Stimulated activated CD4-positive, alpha-beta T cell treated with anti-CD3 and anti-CD28 coated beads, Interleukin-2, amount 100 ng/mL, for 4 hours (primary cell): ENCODE data around the gene NPAT.

Experiments
- DNase-seq: peaks from one replicate; pipeline ENCODE4 v3.0.0-alpha.2; 2020; ENCODE audit warnings: low read depth

NPAT gene

DNA sequence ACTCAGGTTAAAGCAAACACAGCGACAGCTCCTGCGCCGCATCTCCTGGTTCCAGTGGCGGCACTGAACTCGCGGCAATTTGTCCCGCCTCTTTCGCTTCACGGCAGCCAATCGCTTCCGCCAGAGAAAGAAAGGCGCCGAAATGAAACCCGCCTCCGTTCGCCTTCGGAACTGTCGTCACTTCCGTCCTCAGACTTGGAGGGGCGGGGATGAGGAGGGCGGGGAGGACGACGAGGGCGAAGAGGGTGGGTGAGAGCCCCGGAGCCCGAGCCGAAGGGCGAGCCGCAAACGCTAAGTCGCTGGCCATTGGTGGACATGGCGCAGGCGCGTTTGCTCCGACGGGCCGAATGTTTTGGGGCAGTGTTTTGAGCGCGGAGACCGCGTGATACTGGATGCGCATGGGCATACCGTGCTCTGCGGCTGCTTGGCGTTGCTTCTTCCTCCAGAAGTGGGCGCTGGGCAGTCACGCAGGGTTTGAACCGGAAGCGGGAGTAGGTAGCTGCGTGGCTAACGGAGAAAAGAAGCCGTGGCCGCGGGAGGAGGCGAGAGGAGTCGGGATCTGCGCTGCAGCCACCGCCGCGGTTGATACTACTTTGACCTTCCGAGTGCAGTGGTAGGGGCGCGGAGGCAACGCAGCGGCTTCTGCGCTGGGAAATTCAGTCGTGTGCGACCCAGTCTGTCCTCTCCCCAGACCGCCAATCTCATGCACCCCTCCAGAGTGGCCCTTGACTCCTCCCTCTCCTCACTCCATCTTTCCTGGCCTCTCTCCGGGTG lies at the start of gene NPAT, which contains the start of gene ATM:
Gene NPAT (minus strand): TSS at position 65 of the 774 bp plus-strand sequence. CDS start 102 bp downstream, outside the sequence.
Gene ATM (plus strand): TSS at position 494 of the 774 bp plus-strand sequence. CDS start 4,558 bp downstream, outside the sequence.
- peak; percentile 95 for DNase-seq

DNA sequence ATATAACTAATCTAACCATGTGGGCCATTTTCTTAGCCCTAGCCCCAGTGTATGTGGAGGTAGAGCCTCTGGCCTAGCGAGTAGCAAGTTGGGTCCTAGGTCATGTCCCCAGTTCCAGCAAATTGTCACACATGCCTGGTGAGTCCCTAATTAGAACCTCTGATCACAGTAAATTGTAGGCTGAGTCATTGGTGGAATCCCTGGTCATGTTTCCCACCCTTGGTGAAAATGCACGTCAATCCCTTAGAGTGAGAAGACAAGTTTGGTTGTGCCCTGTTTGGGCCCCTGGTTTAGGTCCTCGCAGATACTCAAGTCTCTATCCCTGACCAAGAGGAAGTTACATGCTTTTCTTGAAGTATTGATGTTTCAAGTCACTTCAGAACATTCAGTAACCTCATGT lies 47.1 kb upstream of the NPAT start:
- no peak for DNase-seq

DNA sequence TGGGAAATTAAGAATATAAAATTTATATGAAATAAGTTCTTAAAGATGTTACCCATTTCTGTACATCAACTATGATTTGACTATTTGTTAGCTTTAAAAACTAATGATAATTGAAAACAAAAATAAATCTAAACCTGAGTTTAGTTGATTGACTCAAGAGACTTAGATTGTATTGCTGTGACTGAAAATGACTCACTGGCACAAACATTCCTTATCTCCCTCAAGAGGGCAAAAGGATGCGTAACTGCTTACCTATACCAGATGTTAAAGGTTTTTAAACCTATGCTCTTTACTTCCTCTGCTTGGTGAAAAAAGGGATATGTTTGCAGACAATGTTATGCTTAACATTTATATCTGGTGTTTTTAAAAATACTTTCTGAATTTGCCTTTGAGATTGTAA lies 30.7 kb upstream of the NPAT start:
- DNase-seq: no peak

- DNase-seq: no peak
These were observed 24.4 kb upstream of the NPAT start for GRCh38 chr11:108246885-108247284.

- no peak for DNase-seq
These were observed 23.9 kb upstream of the NPAT start for GRCh38 chr11:108246308-108246707.

- DNase-seq: no peak
These were observed 20.0 kb upstream of the NPAT start for GRCh38 chr11:108242422-108242821.

- DNase-seq: no peak
These were observed 19.0 kb upstream of the NPAT start for GRCh38 chr11:108241330-108242037.

DNA sequence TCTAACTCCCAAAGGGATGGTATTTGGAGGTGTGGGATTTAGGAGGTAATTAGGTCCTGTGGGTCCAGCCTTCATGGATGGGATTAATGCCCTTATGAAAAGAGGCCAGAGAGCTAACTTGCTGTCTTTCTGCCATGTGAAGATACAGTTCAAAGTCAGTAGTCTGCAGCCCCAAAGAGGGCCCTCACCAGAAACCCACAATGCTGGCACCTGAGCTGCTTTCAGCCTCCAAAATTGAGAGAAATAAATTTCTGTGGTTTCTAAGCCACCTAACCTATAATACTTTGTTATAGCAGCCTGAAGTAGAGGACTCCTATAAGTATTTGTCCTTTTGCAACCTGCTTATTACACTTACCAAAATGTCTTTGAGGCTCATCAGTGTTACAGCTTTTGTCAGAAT lies 16.6 kb upstream of the NPAT start:
- no peak for DNase-seq

- no peak for DNase-seq
These were observed 14.6 kb upstream of the NPAT start for GRCh38 chr11:108237058-108237481.

DNA sequence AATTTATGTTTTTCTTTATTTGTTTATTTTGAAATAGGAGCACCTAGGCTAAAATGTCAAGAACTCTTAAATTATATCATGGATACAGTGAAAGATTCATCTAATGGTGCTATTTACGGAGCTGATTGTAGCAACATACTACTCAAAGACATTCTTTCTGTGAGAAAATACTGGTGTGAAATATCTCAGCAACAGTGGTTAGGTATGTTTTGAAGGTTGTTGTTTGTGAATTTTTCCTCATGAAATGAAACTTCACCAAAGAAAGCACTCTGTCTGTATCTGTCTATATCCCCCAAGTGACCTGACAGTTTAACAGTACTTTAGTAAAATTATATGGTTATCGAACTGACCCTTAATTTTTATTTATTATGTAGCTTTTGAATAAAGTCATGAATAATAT lies 13.2 kb upstream of the NPAT start:
- no peak for DNase-seq

DNA sequence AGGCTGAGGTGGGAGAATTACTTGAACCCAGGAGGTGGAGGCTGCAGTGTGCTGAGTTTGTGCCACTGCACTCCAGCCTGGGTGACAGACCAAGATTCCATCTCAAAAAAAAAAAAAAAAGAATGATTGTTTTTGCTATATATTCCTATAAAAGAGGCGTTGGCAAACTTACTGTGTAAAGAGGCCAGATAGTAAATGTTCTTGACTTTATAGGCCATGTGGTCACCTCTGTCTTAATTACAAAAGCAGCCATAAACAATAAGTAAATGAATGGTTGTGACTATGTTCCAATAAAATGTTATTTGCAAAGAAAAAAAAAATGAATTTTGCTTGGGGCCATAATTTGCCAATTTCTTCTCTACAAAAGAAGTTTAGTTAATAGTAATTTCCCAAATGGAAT lies 12.8 kb upstream of the NPAT start:
- DNase-seq: no peak

DNA sequence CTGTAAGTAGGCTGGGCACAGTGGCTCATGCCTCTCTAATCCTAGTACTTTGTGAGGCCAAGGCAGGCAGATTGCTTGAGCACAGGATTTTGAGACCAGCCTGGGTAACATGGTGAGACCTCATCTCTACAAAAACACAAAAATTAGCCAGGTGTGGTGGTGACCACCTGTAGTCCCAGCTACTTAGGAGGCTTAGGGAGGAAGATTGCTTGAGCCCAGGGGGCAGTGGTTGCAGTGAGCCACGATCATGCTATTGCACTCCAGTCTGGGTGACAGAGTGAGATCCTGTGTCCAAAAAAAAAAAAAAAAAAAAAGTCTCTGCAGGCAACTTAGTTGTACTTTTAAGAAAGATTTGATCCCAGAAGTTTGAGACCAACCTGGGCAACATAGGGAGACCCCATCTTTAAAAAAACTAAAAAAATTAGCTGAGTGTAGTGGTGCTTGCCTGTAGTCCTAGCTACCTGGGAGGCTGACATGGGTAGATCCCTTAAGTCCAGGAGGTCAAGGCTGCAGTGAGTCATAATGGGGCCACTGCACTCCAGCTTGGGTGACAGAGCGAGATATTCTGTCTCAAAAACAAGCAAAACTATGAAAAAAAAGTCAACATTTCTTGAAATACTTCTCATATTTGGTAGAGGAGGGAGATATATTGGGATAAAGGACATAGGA lies 11.0 kb upstream of the NPAT start:
- DNase-seq: no peak

DNA sequence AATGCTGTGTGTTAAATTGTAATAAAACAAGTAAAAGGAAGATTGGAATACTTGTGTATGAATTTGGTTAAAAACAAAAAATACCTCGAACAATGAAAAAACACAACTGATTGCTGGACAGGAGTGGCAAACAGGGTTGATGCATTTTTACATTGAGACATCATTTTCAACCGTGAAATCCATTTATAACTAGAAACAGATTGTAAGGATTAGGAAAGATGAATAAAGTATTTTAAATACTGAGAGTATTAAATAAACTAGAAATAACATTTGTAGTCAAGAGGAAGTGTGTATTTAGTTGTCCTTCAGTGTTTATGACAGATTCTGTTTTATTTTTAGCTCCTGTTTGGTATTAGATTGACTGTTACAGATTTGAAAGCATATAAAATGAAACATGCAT lies 5.8 kb upstream of the NPAT start:
- DNase-seq: no peak

- DNase-seq: no peak
These were observed 3.6 kb upstream of the NPAT start for GRCh38 chr11:108226036-108226435.

GRCh38 chr11:108224911-108225786 lies 2.7 kb upstream of the NPAT start:
- no peak for DNase-seq

DNA sequence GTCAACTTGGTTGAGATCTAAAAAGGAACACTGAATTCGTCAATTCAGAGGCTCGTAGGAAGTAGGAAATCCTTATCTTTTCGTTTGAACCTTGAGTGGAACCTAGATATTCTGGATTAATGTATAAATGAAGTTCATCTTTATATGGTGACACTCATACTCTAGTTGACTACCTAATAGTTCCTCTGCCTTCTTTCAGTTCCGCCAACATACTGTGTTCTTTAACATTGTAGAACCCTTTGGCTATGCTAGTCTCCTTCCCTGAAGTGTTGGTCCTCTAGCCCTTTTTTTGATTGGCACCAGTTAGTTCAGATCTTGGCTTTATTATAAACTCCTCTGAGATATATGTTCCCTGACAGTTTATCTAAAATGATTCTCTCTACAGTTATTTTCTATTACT lies 1.9 kb upstream of the NPAT start:
- DNase-seq: no peak

DNA sequence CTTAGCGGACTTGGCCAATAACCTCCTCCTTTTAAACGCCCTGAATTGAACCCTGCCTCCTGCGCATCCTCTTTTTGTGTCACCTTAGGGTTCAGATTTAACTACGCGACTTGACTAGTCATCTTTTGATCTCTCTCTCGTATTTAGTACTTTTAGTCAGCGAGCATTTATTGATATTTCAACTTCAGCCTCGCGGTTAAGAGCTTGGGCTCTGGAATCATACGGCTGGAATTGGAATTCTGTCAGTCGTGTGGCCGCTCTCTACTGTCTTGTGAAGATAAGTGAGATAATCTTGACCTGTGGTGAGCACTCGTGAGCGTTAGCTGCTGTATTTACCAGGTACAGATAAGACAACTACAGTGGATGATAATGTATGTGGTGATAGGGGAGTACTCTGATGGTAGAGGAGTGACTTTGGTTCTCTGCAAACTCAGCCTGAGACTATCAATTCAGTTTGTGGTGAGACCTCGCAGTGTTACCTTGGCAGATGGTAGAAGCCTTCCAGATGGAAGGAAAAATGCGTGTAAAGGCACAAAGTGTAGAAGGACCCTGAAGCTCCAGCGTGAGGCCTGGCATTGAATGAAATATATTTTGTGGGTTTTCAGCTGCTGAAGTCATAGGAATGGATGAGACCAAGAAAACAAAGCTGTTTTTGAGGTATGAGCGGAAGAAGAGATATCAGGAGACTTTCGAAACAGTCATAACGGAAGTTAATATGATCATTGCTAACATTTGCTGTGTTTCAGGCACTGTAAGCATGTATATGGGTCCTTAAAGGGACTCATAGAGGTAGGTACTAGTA lies 1.1 kb upstream of the NPAT start:
- no peak for DNase-seq

GRCh38 chr11:108221911-108222573 lies 396 bp downstream of the NPAT start:
- no peak for DNase-seq

DNA sequence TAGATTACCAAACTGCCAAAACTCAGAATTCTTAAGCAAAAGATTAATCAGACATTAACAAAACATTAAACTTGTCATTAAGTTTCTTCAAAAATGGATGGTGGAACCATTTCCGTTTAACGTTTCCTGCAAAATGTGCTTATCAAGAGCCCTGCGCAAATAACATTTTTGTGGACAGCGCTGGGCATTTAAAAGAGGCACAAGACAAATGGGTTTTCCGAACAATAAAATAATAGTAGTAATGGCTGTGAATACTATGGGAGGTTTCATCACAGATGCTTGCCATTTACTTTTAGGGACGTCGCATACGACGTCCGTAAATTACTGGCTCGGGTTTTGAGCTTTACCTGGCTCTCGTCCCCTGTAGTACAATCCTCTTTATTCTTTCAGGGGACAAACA lies 1.1 kb downstream of the NPAT start:
- no peak for DNase-seq

DNA sequence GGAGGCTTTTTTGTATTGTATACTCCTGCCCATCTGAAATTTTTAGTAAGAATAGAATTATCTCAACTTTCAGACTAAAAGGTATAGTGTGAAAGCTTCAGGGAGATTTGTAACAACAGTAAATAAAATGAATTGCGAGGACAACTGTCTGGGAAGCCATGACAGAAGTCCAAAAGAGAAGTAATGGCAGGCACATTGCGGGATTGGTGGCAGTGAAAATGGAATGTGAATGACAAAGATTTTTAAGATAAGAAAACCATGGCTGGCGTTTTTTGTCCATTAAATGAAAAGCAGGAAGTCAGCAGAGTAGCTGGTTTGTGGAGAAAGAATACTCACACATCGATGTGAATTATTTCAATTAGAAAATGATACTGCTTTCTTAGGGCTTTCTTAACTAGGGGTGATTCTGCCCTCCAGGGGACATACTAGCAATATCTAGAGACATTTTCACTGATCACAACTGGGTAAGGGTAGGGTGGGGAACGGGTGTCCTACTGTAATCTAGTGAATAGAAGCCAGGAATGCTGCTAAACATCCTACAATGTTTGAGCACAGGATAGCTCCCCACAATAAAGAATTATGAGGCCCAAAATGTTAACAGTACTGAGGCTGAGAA lies 1.6 kb downstream of the NPAT start:
- no peak for DNase-seq
